HG02678 (cell line): ENCODE measurements around the gene NT5C.

Experiments
- ATAC-seq: cut with Tn5 transposase; IDR thresholded peaks from one replicate; pipeline ENCODE4 v1.9.1; 2021; ENCODE audit warnings: mild to moderate bottlenecking, moderate library complexity; ENCODE audit not compliant: unreplicated experiment

The NT5C gene

DNA sequence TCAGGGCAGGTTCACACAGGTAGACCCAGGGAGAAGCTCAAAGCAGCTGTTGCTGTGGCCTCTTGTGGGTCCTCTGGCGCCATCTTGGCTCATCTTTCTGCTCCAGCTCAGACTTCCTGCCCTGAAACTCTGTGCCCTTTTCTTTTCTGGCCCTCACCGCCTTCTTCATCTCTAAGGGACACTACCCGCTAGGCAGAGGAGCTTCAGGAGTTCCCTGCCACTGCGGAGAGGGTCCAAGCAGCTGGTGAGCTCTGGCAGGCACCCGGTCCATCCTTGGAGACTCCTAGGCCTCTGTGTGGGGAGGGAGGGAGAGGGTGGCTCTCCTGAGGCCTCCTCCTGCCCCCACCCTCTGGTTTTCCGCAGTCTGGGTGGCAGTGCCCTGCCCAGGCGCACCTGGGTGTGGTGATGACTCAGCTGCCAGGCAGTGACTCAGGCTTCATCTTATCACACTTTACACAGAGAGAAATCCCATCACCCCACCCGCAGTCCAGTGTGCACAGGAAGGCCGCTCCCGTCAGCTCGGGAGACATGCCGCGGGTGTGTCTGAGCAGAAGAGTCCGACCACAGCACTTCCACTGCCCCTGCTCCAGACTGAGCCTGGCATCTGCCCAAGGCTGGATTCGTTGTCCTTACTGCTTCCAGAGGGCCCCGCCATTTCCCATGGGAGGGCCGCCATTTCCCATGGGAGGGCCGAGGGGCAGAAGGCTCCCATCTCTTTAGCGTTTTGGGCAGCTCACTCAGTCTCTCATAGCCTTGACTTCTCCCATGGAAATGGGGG lies 7.3 kb downstream of the NT5C start:
- ATAC-seq, result no peak

DNA sequence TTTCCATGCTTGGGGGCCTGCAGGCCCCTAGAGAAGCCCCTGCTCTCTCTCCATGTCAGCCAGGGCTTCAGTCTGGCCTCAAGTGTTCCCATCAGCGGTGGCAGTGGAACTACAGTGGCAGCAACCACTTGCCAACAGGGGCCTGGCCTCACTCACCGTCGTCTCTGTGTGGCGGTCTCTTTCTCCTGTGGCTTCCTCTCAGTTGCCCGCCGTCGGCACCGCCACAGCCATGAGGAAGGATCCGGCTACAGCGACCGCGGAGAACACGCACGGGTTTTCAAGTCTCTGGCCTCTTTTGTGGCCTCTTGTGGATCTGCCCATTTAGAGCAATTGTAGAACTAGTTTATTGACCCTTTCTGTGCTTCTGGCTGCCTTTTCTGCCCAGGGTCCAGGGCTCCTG lies 13.2 kb downstream of the NT5C start:
- no peak for ATAC-seq

GRCh38 chr17:75116737-75117136 lies 14.8 kb downstream of the NT5C start:
- ATAC-seq, result no peak

GRCh38 chr17:75115555-75115954 lies 16.0 kb downstream of the NT5C start:
- ATAC-seq, result no peak

- no peak for ATAC-seq
These were observed 16.8 kb downstream of the NT5C start for GRCh38 chr17:75114552-75115314.

DNA sequence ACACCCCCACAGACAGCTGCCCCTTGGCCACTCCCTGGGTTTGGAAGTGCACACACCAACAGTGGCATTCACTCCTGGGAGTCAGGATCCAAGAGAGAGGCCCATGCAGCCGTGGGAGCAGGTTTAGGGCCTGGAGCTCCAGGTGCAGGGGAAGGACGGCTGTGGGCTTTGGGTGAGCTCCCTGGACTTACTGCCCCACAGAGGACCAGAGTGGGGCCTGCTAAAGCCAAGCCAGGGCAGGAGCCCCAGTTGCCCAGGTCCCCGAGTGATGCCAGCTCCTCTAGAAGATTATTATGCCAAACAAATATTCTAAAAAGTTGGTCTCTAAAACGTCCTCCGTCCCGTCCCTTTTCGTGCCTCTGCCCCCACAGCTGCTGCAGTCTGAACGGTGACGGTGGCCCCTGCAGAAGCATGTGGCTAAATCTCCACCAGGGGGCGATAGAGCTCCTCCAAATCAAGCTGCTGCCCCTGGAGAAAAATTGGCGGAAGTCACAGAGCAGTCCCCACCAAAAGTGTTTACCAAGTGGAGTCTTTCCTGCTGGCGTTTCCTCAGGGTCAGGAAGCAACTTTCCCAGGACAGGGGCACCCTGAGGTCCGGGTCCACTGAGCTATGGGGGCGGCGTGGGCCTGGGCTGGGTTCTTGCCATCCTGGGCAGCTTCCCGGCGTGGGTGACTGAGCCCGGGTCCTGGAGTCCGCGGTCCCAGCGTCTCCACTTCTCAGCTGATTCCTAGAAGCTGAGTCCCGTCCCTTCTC lies 17.6 kb downstream of the NT5C start:
- ATAC-seq, result peak; percentile 41

DNA sequence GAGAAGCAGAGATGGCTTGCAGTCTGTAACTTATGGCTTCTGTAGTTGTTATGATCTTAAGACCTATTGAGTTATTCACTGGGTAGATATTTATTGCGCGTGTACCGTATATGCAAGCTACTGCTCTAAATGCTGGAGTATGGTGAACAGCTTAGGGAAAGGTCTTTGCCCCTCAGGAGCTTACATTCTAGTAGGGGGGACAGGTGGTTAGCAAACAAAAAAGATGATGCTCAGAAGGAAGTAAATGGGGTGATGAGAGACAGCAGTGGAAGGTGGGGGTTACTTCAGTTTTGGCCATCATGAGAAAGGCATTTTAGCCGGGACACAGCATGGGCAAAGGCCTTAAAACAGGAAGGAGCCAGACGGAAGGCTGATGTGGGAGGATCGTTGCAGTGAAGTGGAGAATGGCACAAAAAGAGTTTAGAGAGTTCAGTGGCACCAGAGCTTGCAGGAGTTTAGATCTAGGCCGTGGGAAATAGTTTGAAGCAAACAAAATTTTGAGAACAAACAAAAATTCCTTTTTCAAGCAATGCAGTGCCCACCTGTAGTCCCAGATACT lies 19.7 kb downstream of the NT5C start:
- no peak for ATAC-seq

DNA sequence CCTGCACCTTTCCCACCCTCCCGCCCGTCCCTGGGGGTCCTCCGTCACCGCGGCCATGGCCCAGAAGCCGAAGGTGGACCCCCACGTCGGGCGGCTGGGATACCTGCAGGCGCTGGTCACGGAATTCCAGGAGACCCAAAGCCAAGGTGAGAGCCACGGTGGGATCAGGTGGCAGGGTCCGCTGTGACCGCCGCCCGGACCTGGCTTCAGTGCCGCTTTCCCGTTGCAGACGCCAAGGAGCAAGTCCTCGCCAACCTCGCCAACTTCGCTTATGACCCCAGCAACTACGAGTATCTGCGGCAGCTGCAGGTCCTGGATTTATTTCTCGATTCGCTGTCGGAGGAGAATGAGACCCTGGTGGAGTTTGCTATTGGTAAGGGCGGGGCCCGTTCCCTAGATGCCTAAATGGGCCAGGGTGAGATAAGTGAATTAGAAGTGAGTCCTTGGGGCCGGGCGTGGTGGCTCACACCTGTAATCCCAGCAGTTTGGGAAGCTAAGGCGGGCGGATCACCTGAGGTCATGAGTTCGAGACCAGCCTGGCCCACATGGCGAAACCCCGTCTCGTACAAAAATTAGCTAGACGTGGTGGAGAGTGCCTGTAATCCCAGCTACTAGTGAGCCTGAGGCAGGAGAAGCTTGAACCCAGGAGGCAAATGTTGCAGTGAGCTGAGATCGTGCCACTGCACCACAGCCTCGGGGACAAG lies 21.2 kb downstream of the NT5C start:
- no peak for ATAC-seq

DNA sequence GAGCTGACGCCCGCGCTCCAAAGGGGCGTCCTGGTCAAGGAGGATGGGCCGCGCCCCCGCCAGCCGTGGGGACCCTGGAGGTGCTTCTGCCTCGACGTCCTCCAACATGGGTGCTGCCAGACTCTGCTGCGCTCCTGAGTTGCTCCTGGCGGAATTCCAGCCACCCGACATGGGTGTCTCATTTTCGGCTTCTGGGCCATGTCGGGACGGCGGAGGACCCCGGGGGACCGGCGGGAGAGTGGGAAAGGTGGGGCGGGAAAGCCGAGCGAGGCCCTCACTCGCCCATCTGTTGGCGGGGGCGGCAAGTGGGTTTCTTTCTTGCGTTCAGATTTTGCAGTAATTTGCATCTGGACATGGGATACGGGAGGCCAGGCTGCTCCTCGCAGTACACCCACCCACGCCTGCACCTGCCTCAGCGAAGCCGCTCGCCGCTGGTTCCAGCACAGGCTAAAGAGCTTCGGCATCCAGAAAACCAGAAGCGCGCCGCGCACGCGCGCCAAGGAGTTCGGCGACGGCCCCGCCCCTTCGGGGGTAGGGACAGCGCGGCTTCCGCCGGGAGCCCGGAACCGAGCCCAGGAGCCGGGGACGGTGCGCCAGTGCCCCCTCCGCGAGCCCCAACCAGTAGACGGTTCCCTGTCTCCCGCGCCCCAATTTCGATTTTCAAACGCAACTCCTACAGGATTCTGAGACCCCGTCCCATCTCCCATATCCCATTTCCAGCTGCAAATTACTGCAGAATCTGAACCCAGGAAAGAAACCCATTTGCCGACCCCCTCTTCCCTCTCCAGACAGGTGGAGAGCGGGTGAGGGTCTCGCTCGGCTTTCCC lies 21.9 kb downstream of the NT5C start, which contains the start of gene ARMC7:
Gene ARMC7, plus strand, starts transcription at position 563 of the 827 bp plus-strand sequence. CDS start 320 bp downstream, outside the sequence.
- peak; percentile 75 for ATAC-seq

- ATAC-seq, result no peak
These were observed 22.5 kb downstream of the NT5C start for GRCh38 chr17:75109046-75109406.

DNA sequence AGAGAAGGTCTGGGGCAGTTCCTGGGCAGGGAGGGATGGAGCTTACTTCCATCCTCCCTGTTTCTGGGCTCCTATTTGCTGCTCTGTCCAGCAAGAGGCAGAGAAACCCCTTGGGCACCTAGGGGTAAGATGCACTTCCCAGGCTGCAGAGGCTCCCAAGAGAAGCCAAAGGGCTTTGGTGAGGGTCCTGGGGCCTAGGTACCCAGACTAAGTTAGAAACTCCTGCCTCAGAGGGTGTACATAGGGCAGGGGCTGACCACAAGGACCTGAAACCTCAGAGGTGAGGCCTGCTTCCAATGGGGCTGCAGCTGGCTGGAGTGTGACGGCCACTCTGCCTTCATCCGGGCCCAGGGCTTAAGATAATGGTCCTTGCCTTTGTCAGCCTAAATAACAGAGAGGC lies 23.3 kb downstream of the NT5C start:
- ATAC-seq, result no peak

- no peak for ATAC-seq
These were observed 26.1 kb downstream of the NT5C start for GRCh38 chr17:75105126-75106080.

GRCh38 chr17:75103601-75104554 lies 27.7 kb downstream of the NT5C start:
- no peak for ATAC-seq

DNA sequence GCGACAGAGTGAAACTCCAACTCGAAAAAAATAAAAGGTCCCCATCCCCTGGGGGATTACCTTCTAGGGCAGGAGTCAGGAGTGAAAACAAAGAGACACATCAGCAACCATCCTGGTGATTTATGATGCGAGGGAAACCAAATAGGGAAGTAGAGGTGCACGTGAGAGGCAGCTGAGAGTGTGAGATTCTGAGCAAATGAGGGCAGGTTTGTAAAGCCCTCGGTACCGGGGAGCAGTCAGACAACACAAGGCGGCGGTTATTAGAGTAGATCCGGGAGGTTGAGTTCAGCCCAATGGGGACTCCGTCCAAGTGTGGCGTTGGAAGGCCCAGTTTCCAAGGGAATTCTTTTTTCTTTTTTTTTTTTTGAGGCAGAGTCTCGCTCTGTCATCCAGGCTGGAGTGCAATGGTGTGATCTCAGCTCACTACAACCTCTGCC lies 29.1 kb downstream of the NT5C start:
- ATAC-seq, result no peak

DNA sequence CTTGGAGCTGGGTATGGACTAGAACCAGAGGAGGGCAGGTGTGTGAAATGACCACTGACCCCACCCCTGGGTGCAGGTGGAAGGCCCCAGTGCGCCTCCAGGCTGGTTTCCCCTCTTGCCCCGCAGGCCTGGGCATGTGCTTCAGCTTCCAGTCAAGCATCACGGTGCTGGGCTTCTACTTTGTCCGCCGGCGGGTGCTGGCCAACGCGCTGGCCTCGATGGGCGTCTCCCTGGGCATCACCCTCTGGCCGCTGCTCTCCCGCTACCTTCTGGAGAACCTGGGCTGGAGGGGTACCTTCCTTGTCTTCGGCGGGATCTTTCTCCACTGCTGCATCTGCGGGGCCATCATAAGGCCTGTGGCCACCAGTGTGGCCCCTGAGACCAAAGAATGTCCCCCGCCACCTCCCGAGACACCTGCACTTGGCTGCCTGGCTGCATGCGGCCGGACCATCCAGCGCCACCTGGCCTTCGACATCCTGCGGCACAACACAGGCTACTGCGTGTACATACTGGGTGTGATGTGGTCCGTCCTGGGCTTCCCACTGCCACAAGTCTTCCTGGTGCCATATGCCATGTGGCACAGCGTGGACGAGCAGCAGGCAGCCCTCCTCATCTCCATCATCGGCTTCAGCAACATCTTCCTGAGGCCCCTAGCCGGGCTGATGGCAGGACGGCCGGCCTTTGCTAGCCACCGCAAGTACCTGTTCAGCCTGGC lies 31.5 kb downstream of the NT5C start:
- no peak for ATAC-seq

GRCh38 chr17:75098861-75099260 lies 32.7 kb downstream of the NT5C start:
- no peak for ATAC-seq

DNA sequence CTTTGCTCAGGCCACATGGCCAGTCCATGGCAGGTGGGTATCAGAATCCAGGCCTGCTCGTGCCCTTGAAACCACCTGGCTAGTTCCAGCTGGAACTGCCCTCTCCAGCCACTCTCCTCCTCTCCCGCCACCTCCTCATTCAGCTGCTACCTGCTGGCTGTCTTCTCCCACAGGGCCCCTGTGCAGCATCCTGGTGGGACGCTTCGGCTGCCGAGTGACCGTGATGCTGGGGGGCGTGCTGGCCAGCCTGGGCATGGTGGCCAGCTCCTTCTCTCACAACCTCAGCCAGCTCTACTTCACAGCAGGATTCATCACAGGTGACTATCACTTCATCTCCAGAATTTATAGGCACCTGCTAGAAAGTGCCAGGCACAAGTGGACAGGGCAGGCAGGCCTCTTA lies 33.7 kb downstream of the NT5C start:
- ATAC-seq, result no peak
